Effector memory CD4-positive, alpha-beta T cell (primary cell): Measurements from ENCODE around the gene IFT43.

ENCODE experiments used
- DNase-seq, 3 donors: peaks; one replicate each; pipeline ENCODE4 v3.0.0-alpha.2; 2020
- H3K27ac ChIP-seq: 2 replicates; pipeline ENCODE4 v1.7.0; 2013; ENCODE audit warnings: mild to moderate bottlenecking, low read length, moderate library complexity; ENCODE audit not compliant: insufficient read depth, poor library complexity, severe bottlenecking
- H3K27me3 ChIP-seq: replicated peaks from 2 replicates; pipeline ENCODE4 v1.7.0; 2013; ENCODE audit warnings: mild to moderate bottlenecking, low read length; ENCODE audit not compliant: insufficient read depth, control insufficient read depth, poor library complexity, severe bottlenecking
- H3K36me3 ChIP-seq: 2 replicates; pipeline ENCODE4 v1.7.0; 2013; ENCODE audit warnings: mild to moderate bottlenecking, low read length, moderate library complexity; ENCODE audit not compliant: control insufficient read depth, insufficient read depth
- H3K4me1 ChIP-seq: 2 replicates; pipeline ENCODE4 v1.7.0; 2013; ENCODE audit warnings: low read length, mild to moderate bottlenecking; ENCODE audit not compliant: control insufficient read depth, insufficient read depth, poor library complexity, severe bottlenecking
- H3K4me3 ChIP-seq: 2 replicates; pipeline ENCODE4 v1.7.0; 2013; ENCODE audit warnings: low read length, low read depth, mild to moderate bottlenecking; ENCODE audit not compliant: insufficient read depth, poor library complexity, severe bottlenecking
- H3K9me3 ChIP-seq: 2 replicates; pipeline ENCODE4 v1.7.0; 2013; ENCODE audit warnings: mild to moderate bottlenecking, low read length, moderate library complexity; ENCODE audit not compliant: control insufficient read depth

IFT43 gene

DNA sequence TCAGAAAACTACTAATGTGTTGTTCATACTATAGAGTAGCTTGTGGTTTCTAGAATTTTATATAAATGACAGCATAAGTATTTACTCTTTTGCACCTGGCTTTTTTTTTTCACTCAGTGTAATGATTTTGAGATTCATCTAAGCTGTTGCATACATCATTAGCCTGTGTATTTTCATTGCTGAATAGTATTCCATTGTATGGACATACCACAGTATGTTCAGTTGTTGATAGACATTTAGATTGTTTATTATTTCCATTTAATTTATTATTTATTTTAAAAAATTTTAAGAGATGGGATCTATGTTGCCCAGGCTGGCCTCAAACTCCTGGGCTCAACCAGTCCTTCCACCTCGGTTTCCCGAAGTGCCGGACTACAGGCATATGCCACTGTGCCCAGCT, 80.0 kb downstream of the IFT43 start:
- Histone ChIP-seq H3K4me1 (no peaks in the 10 kb centered on the region), H3K27ac (no peak overlapping the region), H3K36me3 (no peaks in the 10 kb centered on the region), H3K9me3 (no peaks in the 10 kb centered on the region), H3K4me3 (no peak overlapping the region), H3K27me3 (no peaks in the 10 kb centered on the region)
- DNase-seq = no peak

DNA sequence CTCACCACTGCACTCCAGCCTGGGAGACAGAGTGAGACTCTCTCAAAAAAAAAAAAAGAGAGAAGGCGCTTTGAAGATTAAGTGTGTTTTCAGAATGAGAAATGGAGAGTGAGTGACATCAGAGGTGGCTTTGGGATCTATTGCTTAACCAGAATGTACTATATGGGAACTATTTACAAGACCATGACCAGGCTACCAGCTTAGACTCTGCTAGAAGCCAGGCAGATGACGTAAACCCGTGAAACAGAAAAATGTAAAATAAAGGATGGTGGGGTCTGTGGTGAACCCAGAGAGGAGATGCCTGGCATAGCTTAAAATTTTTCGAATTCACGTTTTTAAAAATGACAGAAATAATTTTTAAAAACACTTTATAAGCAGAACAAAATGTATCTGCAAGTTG, 82.0 kb downstream of the IFT43 start:
- no peak overlapping the region for H3K4me3 ChIP-seq
- no peak for DNase-seq
- no peaks in the 10 kb centered on the region for H3K9me3 ChIP-seq
- no peaks in the 10 kb centered on the region for H3K27me3 ChIP-seq
- H3K4me1 ChIP-seq = no peaks in the 10 kb centered on the region
- H3K36me3 ChIP-seq = no peaks in the 10 kb centered on the region
- H3K27ac ChIP-seq = no peak overlapping the region

DNA sequence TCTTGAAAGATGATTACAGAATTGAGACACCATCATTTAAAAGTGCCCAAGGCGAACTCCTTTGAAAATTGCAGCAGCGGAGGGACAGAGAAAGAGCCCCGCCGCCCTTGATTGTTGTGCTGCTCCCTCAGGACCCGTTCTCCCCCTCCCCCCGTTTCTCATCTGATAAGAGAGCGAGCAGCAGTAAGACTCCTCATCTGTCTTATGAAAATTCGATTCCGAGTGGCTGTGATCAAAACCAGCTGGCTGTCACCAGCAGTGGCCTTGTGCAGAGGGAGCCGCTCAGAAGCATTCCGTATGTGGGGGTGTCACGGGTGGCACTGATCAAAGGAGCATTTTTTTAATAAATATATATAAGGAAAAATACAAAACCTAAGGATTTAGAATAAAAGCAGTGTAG, 88.2 kb downstream of the IFT43 start:
- Histone ChIP-seq H3K4me1 (no peaks in the 10 kb centered on the region), H3K36me3 (no peaks in the 10 kb centered on the region)

DNA sequence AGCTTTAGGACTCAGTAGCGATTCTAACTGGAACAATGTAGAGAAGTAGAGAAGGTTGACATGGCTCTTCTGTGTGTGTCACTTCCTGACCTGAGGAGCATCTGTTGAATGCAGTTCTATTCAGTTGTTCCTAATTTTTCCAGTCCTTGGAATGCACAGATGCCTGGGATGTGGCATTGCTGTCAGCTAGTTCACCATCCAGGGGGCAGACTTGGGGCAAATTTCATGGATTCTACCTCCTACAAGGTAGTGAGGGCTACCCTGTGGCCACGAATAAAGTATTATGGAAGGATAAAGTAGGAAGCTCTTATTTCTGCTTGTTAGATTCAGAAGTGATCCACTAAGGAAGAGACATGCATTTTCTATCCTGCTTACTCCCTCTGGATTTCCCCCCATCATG, 91.8 kb downstream of the IFT43 start:
- DNase-seq = no peak
- Histone ChIP-seq H3K4me1 (no peaks in the 10 kb centered on the region), H3K27ac (no peak overlapping the region), H3K4me3 (no peak overlapping the region), H3K36me3 (no peaks in the 10 kb centered on the region), H3K9me3 (no peaks in the 10 kb centered on the region), H3K27me3 (no peaks in the 10 kb centered on the region)

More for the DNA sequence above, 88.2 kb downstream of the IFT43 start:
- Histone ChIP-seq H3K27ac (no peak overlapping the region), H3K9me3 (no peaks in the 10 kb centered on the region), H3K4me3 (no peak overlapping the region), H3K27me3 (no peaks in the 10 kb centered on the region)
- DNase-seq = no peak

DNA sequence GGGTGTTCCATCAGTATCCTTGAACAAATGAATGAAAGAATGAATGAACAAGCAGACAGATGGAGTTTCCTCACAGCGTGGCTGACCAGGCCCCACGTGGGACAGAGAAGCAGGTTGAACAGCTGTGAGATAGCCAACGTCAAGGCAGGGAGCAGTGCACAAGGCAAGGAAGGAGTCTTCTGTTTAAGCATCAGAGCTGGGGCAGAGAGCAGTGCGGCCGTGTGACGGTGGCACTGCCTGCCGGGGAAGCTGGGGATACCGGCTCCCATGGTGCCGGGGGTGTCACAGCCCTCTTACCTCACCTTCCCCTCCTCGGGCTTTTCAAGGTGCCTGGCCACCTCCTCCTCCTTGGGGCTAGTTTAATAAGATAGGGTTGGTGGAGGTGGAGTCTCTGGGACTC, 92.9 kb downstream of the IFT43 start:
- H3K27ac ChIP-seq = no peak overlapping the region
- no peak for DNase-seq
- H3K9me3 ChIP-seq = no peaks in the 10 kb centered on the region
- H3K4me3 ChIP-seq = no peak overlapping the region
- H3K4me1 ChIP-seq = no peaks in the 10 kb centered on the region
- no peaks in the 10 kb centered on the region for H3K27me3 ChIP-seq
- no peaks in the 10 kb centered on the region for H3K36me3 ChIP-seq

DNA sequence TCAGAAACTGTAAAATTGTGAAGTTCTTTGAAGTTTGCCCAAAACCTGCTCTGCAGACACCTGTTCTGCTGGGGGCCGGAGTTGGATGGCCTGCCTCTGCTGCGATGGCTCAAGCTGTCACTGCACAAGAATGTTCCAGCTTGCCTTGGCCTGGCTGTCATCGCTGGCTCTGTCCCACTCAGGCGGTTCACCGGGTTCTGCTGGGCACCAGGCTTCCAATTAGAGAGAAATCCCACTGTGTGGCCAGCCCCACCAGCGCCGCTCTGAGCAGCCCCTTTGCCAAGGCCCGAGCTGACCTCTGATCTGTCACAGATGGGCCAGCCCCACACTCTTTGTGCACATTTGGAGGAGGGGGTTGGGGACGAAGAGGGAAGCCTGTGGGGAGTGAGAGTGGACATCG, 94.5 kb downstream of the IFT43 start:
- no peak for DNase-seq
- Histone ChIP-seq H3K9me3 (no peaks in the 10 kb centered on the region), H3K27ac (no peak overlapping the region), H3K36me3 (no peaks in the 10 kb centered on the region), H3K4me3 (no peak overlapping the region), H3K4me1 (no peaks in the 10 kb centered on the region), H3K27me3 (no peaks in the 10 kb centered on the region)

DNA sequence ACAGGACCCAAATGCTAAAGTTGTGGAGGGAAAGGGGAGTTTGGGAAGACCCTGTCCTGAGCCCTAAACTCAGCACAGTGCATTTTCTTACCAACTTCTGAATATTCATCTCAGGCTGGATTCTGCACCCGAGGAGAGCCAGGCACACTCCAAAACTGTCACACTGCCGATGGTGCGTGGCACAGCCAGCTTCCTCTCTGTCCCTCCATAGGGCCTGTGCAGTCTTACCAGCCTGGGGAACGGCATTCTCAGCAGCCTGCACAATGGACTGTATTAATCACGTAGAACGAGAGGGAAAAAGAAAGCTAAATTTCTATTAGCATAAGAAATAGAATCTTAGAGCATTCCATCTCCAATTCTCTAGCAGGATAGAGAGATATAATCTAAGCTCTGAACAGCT, 94.9 kb downstream of the IFT43 start:
- no peak for DNase-seq

DNA sequence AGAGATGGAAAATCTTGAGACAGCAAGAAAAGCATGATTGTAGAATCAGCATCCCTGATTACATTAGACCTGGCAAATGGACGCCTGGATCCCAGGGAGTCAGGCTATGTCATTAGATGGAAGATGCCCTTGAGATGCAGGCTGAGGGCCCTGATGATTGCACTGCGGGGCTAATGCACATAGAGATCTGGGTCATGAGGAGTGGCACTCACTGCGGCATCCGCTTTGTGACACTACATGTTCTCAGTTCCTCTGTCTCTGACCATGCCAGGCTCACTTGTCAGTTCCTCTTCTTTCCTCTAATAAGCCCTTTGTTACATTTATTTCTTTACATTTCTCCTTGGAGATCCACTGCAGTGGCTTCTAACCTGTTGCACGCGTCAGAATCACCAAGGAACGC, 96.1 kb downstream of the IFT43 start:
- Histone ChIP-seq H3K36me3 (no peaks in the 10 kb centered on the region), H3K4me1 (no peaks in the 10 kb centered on the region)

More for the DNA sequence above, 94.9 kb downstream of the IFT43 start:
- H3K27me3 ChIP-seq = no peaks in the 10 kb centered on the region
- H3K9me3 ChIP-seq = no peaks in the 10 kb centered on the region
- no peaks in the 10 kb centered on the region for H3K4me1 ChIP-seq
- no peak overlapping the region for H3K4me3 ChIP-seq
- H3K27ac ChIP-seq = no peak overlapping the region
- no peaks in the 10 kb centered on the region for H3K36me3 ChIP-seq

DNA sequence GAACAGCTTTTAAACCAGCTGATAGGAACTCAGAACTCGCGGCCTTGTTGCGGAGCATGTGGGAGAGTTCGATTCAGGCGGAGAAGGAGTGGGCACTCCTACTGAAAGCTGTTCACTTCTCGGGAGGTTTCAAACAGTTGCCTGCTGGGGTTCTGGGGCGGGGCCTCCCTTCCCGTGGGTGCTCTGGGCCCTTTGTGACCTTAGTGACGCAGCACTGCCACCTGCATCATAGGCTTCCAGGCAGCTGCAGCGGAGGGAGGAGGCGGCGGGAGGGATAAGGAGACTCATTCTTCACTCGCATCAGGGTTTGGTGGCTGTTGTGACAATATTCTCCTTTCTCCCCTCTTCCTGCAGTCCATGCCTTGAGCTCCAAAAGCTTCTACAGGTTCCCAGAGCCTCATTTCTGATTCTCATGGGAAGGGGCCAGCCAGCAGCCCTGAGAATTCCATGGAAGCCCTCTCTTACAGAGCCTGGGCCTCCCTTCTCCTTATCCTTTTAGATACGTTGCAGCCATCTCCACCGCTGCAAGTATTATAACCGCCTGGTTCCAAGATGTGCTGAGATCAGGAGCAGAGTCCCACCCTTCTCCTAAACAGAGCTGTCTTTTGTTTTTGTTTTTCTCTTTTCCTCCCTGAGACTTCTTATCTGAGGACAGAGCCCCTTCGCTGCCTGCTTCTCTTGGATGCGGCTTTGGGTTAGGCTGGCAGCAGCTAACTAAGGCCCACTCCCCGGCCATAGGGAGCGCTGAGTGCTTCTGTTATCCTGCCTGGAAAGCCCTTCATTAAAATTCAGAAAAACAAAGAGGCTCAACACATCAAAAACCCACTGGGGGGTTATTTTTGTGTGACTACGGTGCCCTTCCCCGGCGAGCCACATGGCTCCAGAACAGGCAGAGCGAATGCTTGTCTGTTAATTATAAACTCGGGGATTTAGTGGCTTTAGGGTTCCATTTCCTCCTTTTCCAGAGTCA, 98.5 kb downstream of the IFT43 start:
- no peaks in the 10 kb centered on the region for H3K4me1 ChIP-seq

More for the DNA sequence above, 96.1 kb downstream of the IFT43 start:
- Histone ChIP-seq H3K9me3 (no peaks in the 10 kb centered on the region), H3K27me3 (no peaks in the 10 kb centered on the region), H3K27ac (no peak overlapping the region), H3K4me3 (no peak overlapping the region)
- DNase-seq = no peak

DNA sequence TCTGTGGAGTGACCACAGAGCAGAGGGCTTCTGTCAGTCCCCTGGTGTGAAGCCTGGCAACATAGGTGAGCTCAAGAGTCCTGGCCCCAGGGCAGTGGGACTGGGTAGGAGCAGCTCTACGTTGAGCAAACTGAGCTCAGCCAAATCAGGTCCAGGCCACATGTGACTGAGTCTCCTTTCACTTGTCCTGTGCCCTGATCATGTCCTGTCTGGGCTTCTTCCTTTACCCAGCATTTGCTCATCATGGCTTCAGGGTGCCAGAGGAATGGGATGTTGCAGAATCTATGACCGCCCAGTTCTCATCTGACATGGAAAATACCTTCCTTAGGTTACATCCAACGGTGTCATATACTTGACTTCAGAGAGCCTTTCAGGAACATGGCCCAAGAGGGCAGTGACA, 99.8 kb downstream of the IFT43 start:
- Histone ChIP-seq H3K36me3 (no peaks in the 10 kb centered on the region), H3K4me1 (no peaks in the 10 kb centered on the region), H3K4me3 (no peak overlapping the region), H3K27ac (no peak overlapping the region), H3K9me3 (no peaks in the 10 kb centered on the region), H3K27me3 (no peaks in the 10 kb centered on the region)
- DNase-seq = no peak

More for the DNA sequence above, 98.5 kb downstream of the IFT43 start:
- Histone ChIP-seq H3K27me3 (no peaks in the 10 kb centered on the region), H3K27ac (no peak overlapping the region), H3K4me3 (no peak overlapping the region), H3K36me3 (no peaks in the 10 kb centered on the region), H3K9me3 (no peaks in the 10 kb centered on the region)
- DNase-seq = no peak
